Mammary epithelial cell (primary cell): ENCODE data around the gene RDH8.
A peak's percentile ranks its signal among the peaks of the same experiment; 100 is the strongest.

ENCODE experiments used
- CTCF ChIP-seq, 2 donors: IDR thresholded peaks in 1 of 2; conservative IDR thresholded peaks in 1 of 2; 2 replicates each; pipeline ENCODE4 v1.5.1; 2011 to 2012; ENCODE audit warnings: inconsistent platforms in 2 of 2, low read length in 2 of 2, mild to moderate bottlenecking in 2 of 2, control low read depth in 1 of 2, low read depth in 1 of 2; ENCODE audit not compliant: insufficient read depth in 1 of 2; ENCODE audit errors: extremely low read depth in 1 of 2
- EZH2 ChIP-seq: IDR thresholded peaks from 2 replicates; pipeline ENCODE4 v1.6.1; 2012; ENCODE audit warnings: low read length, inconsistent platforms, borderline replicate concordance

DNA sequence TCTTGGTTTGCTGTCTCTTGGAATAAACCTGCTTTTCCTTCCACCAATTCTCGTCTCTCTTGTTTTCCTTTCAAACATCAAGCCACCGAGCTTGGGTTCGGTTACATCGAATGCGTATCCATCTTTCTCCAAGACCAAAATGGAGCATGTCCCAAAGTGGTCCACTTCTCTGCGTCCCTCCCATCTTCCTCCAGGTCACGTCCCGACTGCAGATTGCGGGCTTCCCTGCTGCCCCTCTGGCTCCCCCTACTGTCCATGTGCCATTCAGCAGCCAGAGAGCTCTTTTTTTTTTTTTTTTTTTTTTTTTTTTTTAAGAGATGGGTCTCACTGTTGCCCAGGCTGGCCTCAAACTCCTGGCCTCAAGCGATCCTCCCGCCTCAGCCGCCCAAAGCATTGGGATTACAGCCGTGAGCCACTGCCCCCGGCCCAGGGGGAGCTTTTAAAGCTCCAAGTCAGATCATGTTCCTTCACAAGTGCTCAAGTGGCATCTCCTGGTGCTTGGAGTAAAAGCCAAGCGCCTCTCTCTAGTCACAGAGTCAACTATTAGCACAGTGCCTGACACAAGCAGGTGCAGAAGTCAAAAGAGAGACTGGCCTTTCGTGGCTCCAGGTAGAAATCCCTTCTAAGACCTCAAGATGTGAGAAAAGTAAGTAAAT, 13.0 kb upstream of the RDH8 start:
- TF ChIP-seq CTCF (conservative IDR thresholded peaks at IDR 0.05 in 1 of 2, IDR thresholded peaks at IDR 0.05 in 1 of 2; ENCODE audit: extremely low read depth in 1 of 2, insufficient read depth in 1 of 2, low read depth in 1 of 2, low read length in 2 of 2), result peak; percentile 79 to 88
- TF ChIP-seq EZH2, result no peak
